ENCODE measurements around the gene C9. TPM values are rescaled to one million over a fixed set of nuclear protein-coding genes. Genes with fewer than 3 reads are reported as not detected.

Gene C9
- 0.28 and 0.38 TPM in 2 replicates for total RNA-seq

DNA sequence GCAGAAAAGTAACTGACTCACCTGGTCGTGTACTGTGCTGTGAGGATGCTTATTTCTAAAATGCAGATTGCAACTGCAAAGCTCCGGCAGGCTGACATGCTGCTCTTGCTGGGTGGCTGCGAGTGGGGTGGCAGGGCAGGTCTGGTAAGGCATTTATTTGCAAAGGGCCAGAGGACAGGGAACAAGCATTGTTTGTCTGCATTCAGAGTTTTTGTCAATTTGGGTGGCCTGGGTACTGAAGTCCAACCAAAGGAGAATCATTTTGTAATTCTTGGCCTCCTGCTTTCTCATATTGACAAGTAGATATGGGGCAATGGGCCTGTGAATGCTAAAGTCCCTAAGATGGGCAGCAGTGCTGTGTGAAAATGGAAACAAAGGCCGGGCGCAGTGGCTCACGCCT, at the start of gene C9:
Gene C9, minus strand, starts transcription at position 129 of the 400 bp plus-strand sequence. Its CDS starts 31 bp downstream, at position 98.

Other genes with a start within 250 kb of the C9 start
- under 0.01 and 0.77 TPM in 2 replicates for gene FYB1, start 144.9 kb downstream of the C9 start, total RNA-seq
- 34.1 and 113 TPM in 2 replicates for gene DAB2, start 60.5 kb upstream of the C9 start, total RNA-seq

All from regular cardiac myocyte (primary cell).